NCI-H2227 (cell line): Measurements from ENCODE around the gene SRSF10.

Experiments
- DNase-seq: peaks from one replicate; lab custom pipeline; 2025; ENCODE audit not compliant: unreplicated experiment; lab: John Stamatoyannopoulos, UW

SRSF10 gene

GRCh38 chr1:23914921-23915320 is 65.2 kb downstream of the SRSF10 start:
- no peak for DNase-seq
